Gastroesophageal sphincter (tissue), 3 donors: ENCODE measurements around the gene DUOX1.

Source experiments
- POLR2A ChIP-seq, 2 donors: fragments of 450-650 bp; IDR thresholded peaks; one replicate each; pipeline ENCODE4 v1.6.1; 2017; ENCODE audit warnings: antibody characterized with exemption in 2 of 2, mild to moderate bottlenecking in 2 of 2, moderate library complexity in 1 of 2
- POLR2AphosphoS5 ChIP-seq: sonication (generic); formaldehyde crosslinking; IDR thresholded peaks from one replicate; pipeline ENCODE4 v1.6.1; 2017; ENCODE audit warnings: antibody characterized with exemption
- TF ChIP-seq, protein P1 (sequence below), 4 experiments: fragments of 200-600 bp in 2 of 4; fragments of 450-650 bp in 2 of 4; sonication (generic) in 1 of 4; IDR thresholded peaks; one replicate each; pipeline ENCODE4 v1.5.1; 2017 to 2019; ENCODE audit warnings: antibody characterized with exemption in 4 of 4, mild to moderate bottlenecking in 2 of 4, moderate library complexity in 2 of 4

DNA sequence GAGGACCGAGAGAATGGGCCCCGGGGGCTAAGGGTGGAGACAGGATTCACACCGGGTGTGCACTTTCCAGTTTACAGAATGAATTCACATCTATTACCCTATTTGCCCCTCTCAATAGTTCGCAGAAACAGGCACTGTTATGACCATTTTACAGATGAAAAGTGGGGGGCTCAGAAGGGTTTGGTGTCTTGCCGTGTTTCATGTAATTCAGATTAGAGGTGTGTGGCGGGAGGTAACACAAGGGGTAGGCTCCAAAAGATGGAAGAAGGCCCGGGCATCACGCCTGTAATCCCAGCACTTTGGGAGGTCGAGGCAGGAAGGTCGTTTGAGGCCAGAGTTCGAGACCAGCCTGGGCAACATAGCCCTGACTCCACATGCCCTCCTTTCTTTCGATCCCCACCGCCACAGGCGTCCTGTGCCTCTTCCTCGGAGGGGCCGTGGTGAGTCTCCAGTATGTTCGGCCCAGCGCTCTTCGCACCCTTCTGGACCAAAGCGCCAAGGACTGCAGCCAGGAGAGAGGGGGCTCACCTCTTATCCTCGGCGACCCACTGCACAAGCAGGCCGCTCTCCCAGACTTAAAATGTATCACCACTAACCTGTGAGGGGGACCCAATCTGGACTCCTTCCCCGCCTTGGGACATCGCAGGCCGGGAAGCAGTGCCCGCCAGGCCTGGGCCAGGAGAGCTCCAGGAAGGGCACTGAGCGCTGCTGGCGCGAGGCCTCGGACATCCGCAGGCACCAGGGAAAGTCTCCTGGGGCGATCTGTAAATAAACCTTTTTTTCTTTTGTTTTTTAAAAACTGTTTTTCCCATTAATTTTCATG is 12.3 kb upstream of the DUOX1 start:
- TF ChIP-seq, protein P1, sequence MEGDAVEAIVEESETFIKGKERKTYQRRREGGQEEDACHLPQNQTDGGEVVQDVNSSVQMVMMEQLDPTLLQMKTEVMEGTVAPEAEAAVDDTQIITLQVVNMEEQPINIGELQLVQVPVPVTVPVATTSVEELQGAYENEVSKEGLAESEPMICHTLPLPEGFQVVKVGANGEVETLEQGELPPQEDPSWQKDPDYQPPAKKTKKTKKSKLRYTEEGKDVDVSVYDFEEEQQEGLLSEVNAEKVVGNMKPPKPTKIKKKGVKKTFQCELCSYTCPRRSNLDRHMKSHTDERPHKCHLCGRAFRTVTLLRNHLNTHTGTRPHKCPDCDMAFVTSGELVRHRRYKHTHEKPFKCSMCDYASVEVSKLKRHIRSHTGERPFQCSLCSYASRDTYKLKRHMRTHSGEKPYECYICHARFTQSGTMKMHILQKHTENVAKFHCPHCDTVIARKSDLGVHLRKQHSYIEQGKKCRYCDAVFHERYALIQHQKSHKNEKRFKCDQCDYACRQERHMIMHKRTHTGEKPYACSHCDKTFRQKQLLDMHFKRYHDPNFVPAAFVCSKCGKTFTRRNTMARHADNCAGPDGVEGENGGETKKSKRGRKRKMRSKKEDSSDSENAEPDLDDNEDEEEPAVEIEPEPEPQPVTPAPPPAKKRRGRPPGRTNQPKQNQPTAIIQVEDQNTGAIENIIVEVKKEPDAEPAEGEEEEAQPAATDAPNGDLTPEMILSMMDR (IDR thresholded peaks at IDR 0.05) = no peak
- TF ChIP-seq POLR2A (IDR thresholded peaks at IDR 0.05) (no peak), POLR2AphosphoS5 (no peak)
